Activated CD8-positive, alpha-beta memory T cell treated with anti-CD3 and anti-CD28 coated beads for 48 hours (primary cell): Measurements from ENCODE around the gene KIF26A.

Experiments
- DNase-seq, 3 experiments: peaks; one replicate each; pipeline ENCODE4 v3.0.0-alpha.2; 2020; ENCODE audit warnings: low read depth in 2 of 3, low spot score in 2 of 3

KIF26A gene

GRCh38 chr14:104175811-104176210 lies 37.4 kb downstream of the KIF26A start:
- no peak for DNase-seq

GRCh38 chr14:104176611-104177010 lies 38.2 kb downstream of the KIF26A start:
- DNase-seq = no peak

DNA sequence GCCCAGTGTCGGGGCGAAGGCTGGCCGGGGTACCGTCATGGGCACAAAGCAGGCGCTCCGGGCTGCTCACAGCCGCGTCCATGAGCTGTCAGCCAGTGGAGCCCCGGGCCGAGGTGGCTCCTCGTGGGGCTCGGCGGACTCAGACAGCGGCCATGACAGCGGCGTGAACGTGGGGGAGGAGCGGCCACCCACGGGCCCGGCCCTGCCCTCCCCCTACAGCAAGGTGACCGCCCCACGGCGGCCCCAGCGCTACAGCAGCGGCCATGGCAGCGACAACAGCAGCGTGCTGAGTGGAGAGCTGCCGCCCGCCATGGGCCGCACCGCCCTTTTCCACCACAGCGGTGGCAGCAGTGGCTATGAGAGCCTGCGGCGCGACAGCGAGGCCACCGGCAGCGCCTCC lies 39.0 kb downstream of the KIF26A start:
- no peak for DNase-seq

DNA sequence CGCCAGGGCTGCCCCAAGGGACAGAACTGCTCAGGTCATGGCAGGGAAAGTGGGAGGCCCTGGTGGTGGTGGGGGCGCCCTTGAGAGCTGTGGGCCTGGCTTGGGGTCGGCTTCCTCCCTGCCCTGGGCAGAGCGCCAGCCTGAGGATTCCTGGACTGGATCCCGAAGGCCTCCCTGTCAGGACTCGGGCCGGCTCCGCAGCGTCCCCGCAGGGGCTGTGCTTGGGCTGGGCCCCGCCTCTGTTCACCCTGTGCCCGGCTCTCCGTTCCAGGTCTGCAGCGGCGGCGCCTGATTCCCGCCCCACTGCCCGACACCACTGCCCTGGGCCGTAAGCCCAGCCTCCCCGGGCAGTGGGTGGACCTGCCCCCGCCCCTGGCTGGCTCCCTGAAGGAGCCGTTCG lies 39.9 kb downstream of the KIF26A start:
- DNase-seq = no peak

- DNase-seq = no peak
Observed at GRCh38 chr14:104179126-104179525, 40.7 kb downstream of the KIF26A start.

DNA sequence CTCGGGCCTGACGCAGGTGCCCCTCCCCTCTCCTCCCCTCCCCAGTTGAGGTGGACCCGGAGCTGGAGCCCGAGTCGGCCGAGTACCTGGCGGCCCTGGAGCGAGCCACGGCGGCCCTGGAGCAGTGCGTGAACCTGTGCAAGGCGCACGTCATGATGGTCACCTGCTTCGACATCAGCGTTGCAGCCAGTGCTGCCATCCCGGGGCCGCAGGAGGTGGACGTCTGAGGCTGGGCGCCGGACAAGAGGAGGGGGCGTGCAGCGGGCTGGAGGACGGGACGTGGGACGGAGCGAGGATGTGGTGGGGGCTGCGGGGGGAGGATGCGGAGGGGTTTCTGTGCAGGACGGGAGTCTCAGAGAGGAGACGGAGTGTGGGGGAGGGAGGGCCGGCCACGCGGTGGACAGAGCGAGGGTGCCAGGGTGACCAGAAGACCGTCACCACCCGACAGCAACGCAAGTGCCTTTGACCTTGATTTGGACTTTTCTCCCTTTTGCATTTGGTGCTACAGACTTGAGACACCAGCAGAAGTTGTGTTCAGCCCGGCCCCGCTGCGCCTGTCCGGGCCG lies 41.3 kb downstream of the KIF26A start:
- no peak for DNase-seq

- DNase-seq = no peak
Observed at GRCh38 chr14:104180561-104181165, 42.3 kb downstream of the KIF26A start.

DNA sequence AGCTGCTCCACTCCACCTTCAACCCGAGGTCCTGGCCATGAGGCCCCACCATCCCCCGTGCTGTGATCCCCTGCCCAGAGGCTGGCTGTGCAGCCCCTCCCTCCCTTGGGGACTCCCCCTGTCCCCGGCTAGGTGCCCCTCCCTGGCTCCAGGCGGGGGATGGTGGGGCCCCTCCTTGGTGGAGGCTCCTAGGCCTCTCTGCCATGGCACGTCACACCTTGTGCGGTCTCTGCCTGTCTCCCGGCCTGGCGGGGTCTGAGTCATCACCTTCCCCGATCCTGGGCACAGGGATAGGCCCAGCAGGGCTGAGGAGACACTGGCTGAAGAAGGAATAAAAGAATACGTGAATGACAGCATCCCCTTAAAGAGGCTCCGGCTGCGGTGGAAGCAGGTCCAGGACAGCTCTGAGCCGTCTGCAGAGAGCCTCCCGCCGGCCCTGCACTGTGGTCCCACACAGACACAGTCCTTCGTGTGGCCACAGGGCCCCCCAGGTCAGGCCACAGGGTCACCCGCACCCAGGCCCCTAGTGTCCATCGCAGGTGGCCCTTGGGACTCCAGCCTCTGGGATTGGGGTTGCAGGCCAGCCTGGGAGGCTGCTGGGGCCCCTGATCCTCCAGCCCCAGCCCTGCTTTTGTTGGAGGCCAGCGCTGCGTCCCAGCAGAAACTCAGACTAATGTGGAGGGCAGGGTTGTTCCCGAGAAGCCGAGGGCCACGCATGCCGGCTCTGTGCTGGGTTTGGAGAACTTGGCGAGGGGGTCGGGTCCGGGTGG lies 43.6 kb downstream of the KIF26A start:
- no peak for DNase-seq

DNA sequence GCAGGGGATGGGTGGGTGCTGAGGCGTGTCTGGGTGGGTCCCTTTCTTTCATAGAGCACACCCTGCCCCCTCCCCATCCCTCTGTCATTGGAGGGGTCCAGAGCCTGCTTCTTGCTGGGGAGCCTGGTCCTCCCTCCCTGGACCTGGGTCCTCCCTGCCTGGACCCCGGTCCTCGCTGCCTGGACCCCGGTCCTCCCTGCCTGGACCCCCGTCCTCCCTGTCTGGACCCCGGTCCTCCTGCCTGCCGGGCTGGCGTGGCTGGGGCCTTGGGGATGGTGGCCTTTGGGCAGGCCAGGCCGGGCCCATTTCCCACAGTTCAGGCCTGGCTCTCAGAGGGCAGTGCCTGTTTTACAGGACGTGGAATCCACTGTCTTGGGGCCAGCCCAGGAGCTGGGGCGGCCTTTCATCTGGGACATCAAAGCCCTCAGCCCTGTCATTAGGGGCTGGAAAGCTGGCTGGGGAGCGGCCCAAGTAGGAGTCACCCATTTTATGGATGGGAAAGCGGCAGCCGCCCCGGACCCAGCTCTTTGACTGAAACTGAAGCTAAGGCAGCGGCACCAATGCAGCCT lies 44.6 kb downstream of the KIF26A start:
- DNase-seq = no peak

DNA sequence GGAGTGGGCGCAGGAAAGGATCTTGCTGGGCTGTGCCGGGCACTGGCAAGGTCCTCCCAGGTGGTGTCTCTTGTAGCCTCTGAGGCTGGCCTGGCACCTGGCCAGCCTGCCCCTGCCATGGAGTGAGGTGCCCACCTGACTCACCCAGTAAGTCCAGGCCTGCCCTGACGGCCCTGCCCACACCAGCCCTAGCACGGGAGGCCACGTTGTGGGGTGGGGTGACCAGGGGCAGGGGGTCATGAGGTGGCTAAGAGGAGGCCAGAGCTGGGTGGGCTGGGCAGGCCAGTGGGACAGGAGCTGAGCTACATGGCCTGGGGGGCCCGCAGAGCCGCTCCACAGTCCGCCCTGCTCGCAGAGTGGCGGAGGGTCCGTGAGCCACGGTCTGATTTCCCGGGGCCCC lies 45.4 kb downstream of the KIF26A start:
- no peak for DNase-seq

GRCh38 chr14:104184506-104184905 lies 46.1 kb downstream of the KIF26A start:
- DNase-seq = no peak

DNA sequence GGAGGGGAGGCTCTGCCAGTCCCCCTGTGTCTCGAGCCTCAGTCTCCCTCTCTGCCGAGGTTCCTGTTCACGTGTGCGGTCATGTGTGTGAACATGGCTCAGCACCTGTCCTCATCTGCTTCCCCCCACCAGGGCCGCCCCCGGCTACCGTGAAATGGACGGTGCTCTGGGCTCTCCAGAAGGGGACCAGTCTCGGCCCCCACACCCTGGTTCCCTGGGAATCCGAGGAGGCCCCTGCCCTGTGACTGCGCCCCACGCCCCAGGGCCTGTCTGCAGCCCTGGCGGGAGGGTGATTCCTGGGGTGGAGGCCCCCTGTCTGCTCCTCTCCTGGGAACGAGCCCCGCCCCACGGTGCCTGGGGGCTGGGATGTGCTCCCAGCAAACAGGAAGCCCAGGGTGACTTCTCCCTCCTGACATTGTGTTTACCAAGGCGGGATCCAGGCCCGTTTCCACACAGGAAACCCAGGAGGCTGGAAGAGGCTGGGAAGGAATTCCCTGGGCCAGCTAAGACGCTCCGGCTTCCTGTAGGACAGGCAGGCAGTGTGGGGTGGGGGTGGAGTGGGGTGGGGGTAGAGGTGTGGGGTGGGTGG lies 46.6 kb downstream of the KIF26A start:
- DNase-seq = no peak

DNA sequence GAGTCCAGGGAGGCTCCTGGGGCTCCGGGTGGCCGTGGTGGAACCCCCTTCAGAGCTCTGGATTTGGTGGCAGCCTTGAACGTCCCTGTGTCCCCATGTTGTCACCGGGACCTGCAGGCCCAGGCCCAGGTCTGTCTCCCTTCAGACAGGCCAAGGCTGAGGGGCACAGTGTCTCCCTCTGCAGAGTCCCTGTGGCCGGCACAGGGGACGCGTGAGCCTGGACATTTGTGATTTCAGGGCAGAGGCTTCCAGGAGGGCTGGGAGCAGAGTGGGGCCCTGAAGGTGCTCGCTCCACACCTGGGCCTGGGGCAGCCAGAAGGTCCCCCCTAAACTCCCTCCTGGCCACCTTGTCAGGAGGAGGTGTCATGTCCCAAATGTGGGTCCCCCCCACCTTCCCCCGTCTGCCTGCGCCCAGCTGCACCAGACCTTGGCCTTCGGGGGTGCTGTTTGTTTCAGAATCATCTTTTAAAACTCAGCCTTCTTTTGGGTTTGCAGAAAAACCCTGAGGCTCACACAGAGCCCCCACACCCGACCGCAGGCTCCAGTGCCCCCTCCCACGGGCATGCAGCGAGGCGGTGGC lies 47.6 kb downstream of the KIF26A start:
- no peak for DNase-seq

GRCh38 chr14:104186575-104186974 lies 48.2 kb downstream of the KIF26A start:
- DNase-seq = no peak

DNA sequence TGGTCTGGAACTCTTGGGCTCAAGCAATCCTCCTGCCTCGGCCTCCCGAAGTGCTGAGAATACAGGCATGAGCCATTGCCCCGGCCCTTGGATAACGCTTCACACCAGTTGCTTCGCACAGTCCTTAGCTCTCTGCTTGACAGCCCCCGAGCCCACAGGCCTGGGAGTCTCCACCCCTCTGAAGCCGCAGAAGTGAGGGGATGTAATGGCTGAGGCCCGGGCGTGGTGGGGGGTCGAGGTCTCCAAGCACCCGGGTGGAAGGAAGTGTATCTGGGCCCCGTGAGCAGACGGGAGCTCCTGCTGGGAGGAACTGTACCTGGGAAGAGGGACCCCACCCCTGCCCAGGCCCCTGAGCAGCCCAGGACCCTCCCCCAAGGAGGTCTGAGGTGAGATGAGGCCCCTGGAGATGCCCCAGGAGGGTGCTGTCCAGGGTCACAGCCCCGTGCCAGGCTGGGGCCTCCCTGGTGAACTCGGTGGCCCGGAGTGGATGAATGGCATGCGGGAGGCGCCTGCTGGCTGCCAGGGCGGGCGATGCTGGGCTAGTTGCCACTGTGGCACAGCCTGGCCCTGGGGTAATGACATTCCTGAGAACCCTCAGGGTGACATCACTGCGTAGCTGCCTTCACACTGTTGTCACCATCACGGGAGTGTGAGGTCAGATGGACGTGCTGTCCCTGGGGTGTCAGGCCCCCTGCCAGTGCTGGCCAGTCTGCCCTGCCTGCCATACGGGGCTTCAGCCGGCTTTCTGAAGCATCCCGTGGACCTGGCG lies 48.9 kb downstream of the KIF26A start:
- DNase-seq = no peak

- DNase-seq = no peak
Observed at GRCh38 chr14:104187931-104188726, 49.7 kb downstream of the KIF26A start.

- no peak for DNase-seq
Observed at GRCh38 chr14:104188727-104189400, 50.5 kb downstream of the KIF26A start.

DNA sequence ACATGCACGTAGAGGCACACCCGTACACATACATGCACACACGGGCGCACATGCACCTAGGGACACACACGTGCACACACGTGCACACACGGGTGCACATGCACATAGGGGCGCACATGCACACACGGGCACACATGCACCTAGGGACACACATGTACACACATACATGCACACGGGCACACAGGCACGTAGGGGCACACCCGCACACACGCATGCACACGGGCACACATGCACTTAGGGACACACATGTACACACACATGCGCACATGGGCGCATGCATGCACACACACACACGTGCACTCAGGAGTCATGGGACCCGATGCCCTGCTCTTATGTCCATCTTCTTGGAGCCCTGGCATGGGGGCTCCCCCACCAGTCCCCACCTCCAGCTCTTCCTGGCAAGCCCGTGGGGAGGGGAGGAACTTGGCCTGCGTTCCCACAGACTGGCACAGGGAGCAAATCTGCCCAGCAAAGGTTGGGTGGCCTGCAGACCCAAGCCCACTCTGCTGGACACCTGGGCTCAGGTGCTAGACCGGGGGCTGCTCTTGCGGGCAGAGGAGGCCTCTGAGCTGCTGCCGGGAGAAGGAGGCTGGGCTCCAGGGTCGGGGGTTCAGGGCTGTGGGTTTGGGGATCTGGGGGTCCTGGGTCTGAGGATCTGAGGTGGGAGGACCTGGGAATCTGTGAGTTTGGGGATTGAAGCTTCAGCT lies 51.4 kb downstream of the KIF26A start:
- DNase-seq = no peak
